Mucosa of descending colon (tissue), 3 donors: ENCODE results near the gene FGGY. TPM values are rescaled to one million over a fixed set of nuclear protein-coding genes. Genes with fewer than 3 reads are reported as not detected.

Experiments
- ATAC-seq: fragments of 200-7000 bp; cut with Tn5 transposase; one replicate; pipeline ENCODE4 v1.9.1; 2020; ENCODE audit warnings: mild to moderate bottlenecking, moderate library complexity
- DNase-seq, 3 donors: peaks; one replicate each; pipeline ENCODE4 v3.0.0-alpha.2; 2020
- H3K36me3 ChIP-seq: fragments of 200-600 bp; one replicate; pipeline ENCODE4 v1.8.0; 2021; ENCODE audit warnings: low read depth, mild to moderate bottlenecking
- H3K4me1 ChIP-seq: fragments of 200-600 bp; one replicate; pipeline ENCODE4 v1.8.0; 2021; ENCODE audit warnings: low read depth, mild to moderate bottlenecking
- H3K4me3 ChIP-seq: fragments of 200-600 bp; one replicate; pipeline ENCODE4 v1.8.0; 2021; ENCODE audit warnings: mild to moderate bottlenecking
- H3K9me3 ChIP-seq: fragments of 200-600 bp; one replicate; pipeline ENCODE4 v1.8.0; 2021; ENCODE audit warnings: mild to moderate bottlenecking
- intact Hi-C, 2 donors: fragments of 100-400 bp; cut with DNase I in 1 of 2; cut with micrococcal nuclease in 1 of 2; formaldehyde crosslinking; loops; one replicate each; pipeline versions ENCODE4 v1.11.0 to v1.11.1; 2022; cut with DNase I, micrococcal nuclease
- total RNA-seq, 3 donors: library from RNA; stranded (reverse); fragmentation: NEBNext Ultra II Directional in 2 of 3; extraction: Animal tissue kit (Norgen Biotek cat#: 25700) in 2 of 3; gene quantifications; one replicate each; pipeline versions ENCODE4 v1.2.1 to v1.2.4, GENCODE V29; 2021 to 2023
- TF ChIP-seq, protein P1 (sequence below): fragments of 200-600 bp; IDR thresholded peaks from one replicate; pipeline ENCODE4 v1.8.0; 2022; ENCODE audit warnings: antibody characterized with exemption, mild to moderate bottlenecking
- donor health status: DM: no; HTN: no; CAD: no; lungs with moderate emphysema.
- donor health status: DM: no; HTN: no; CAD: no.
- donor health status: DM: no; HTN: yes; CAD: no.

The FGGY gene
- total RNA-seq, 3 donors from 2014 or later = 25.2 to 38.3 (median 36.6) TPM

DNA sequence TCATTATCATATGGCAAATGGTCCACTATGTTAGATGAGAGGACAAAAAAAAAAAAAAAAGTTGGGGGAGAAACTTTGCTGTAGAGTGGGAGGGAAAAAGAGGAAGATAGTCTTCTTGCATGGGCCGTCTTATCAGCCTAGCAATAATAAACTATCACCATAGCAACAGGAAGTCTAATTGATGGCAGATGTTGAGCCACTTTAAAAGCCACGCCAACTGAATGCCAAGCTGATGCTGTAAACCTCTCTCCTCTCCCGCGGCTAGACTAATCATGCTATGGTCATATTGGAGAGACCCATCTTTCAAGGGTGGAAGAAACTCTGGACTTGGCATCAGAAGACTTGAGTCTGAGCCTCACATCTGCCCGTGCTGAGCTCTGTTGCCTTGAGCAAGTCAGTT lies 395.7 kb downstream of the FGGY start:
- Histone ChIP-seq H3K36me3 (no peaks in the 10 kb centered on the region), H3K4me3 (no peak overlapping the region), H3K4me1 (peaks cover 5% of the 10 kb centered on the region), H3K9me3 (no peaks in the 10 kb centered on the region)
- TF ChIP-seq, protein P1, sequence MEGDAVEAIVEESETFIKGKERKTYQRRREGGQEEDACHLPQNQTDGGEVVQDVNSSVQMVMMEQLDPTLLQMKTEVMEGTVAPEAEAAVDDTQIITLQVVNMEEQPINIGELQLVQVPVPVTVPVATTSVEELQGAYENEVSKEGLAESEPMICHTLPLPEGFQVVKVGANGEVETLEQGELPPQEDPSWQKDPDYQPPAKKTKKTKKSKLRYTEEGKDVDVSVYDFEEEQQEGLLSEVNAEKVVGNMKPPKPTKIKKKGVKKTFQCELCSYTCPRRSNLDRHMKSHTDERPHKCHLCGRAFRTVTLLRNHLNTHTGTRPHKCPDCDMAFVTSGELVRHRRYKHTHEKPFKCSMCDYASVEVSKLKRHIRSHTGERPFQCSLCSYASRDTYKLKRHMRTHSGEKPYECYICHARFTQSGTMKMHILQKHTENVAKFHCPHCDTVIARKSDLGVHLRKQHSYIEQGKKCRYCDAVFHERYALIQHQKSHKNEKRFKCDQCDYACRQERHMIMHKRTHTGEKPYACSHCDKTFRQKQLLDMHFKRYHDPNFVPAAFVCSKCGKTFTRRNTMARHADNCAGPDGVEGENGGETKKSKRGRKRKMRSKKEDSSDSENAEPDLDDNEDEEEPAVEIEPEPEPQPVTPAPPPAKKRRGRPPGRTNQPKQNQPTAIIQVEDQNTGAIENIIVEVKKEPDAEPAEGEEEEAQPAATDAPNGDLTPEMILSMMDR = no peak
- ATAC-seq (peak; percentile 72), DNase-seq (no peak)
- intact Hi-C loops = loop anchor here in 1 of 2 donors (10.0 kb wide), 1 partner anchor 908 kb away; the partner anchor contains the start of gene JUN

DNA sequence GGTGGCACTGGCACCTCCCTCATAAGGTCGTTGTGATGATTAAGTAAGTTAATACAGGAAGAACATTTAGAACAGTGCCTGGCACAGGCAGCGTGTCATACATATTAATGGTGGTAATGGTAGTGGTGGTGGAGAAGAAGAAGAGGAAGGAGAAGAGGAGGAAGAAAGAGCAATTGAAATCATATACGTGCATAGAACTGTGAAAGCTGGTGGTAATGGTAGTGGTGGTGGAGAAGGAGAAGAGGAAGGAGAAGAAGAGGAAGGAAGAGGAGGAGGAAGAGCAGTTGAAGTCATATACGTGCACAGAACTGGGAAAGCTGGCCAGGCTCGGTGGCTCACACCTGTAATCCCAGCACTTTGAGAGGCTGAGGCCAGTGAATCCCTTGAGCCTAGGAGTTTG lies 396.5 kb downstream of the FGGY start:
- Histone ChIP-seq H3K36me3 (no peaks in the 10 kb centered on the region), H3K4me3 (no peak overlapping the region), H3K9me3 (no peaks in the 10 kb centered on the region), H3K4me1 (peaks cover 5% of the 10 kb centered on the region)
- intact Hi-C loops = loop anchor here in 1 of 2 donors (10.0 kb wide), 1 partner anchor 909 kb away; the partner anchor contains the start of gene JUN
- TF ChIP-seq, protein P1 = no peak
- ATAC-seq = no peak
- DNase-seq = no peak

DNA sequence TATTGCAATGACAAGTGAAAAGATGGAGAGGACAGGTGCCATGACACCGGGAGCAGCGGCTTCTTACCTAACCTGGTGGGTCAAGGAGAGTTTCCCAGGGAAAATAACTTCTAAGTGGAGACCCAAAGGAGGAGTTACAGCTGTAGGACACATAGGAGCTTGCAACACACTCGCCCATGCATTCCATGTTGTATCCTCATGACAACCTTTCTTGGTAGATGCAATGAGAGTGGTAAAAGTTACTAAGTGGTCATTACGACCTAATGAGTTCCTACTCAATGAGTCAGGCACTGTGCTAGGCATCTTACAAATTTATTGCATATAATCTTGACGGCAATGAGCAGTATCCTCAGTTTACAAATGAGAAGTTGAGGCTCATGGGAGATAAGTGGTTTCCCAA lies 398.4 kb downstream of the FGGY start:
- intact Hi-C loops = loop anchor here in 1 of 2 donors (10.0 kb wide), 1 partner anchor 910 kb away; the partner anchor contains the start of gene JUN
- peaks cover 5% of the 10 kb centered on the region for H3K4me1 ChIP-seq
- no peak for ATAC-seq

DNA sequence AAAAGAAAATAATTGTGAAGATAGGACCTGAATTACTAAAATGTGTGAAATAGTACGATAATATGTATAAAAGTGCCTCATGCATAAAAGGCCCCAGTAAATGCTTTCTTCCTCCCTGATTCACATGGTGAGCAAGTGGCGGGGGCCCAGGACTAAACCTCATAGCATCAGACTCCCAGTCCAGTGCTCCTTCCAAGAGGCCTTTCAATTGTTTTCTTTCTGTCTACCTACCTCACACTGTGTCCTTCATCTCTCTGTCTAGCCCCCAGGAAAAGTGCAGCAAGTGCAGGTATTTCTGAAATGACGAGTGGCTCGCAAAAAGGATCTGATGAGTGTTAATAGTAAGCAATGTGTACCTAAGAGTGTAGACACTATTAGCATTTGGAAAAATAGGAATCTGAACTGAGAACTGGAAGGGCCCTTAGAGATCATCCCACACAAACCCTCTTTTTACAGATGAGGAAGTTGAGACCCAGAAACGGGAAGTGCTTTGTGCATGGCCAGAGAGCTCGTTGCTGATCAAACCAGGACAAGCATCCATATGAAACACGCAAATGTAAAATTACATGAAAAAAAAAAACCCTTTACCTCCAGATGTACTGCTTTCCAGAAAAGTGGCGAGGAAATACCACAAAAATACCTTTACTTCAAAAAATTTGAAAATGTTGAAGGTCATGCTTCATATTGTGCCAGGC lies 399.7 kb downstream of the FGGY start:
- DNase-seq (no peak), ATAC-seq (peak; percentile 44)
- Histone ChIP-seq H3K4me3 (no peak overlapping the region), H3K36me3 (no peaks in the 10 kb centered on the region), H3K4me1 (peaks cover 5% of the 10 kb centered on the region), H3K9me3 (no peaks in the 10 kb centered on the region)
- intact Hi-C loops = loop anchor here in 1 of 2 donors (10.0 kb wide), 1 partner anchor 912 kb away; the partner anchor contains the start of gene JUN
- TF ChIP-seq, protein P1 = no peak

More for the DNA sequence above, 398.4 kb downstream of the FGGY start:
- Histone ChIP-seq H3K36me3 (no peaks in the 10 kb centered on the region), H3K4me3 (no peak overlapping the region), H3K9me3 (no peaks in the 10 kb centered on the region)
- TF ChIP-seq, protein P1 = no peak
- DNase-seq = no peak

DNA sequence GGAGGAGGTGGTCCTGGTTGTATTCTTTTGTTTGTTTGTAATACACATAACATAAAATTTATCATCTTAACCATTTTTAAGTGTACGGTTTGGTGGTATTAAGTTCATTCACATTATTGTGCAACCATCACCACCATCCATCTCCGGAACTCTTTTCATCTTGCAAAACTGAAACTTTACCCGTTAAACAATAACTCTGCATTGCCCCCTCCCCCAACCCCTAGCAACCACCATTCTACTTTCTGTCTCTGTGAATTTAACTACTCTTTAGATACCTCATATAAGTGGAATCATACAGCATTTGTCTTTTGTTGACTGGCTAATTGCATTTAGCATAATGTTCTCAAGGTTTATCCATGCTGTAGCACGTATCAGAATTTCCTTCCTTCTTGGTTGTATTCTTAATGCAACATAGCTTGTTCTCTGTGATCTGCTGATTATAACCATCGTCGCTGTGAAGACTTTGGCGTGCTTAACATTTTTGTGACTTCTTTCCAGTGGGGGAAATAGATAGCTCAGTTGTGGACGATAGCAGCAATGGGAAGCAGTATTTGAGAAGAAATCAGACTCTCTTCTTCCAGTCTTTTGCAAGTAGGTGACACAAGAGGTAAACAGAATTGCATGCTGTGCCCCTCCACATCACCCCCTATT lies 400.4 kb downstream of the FGGY start:
- TF ChIP-seq, protein P1 = no peak
- intact Hi-C loops = loop anchor here in 1 of 2 donors (10.0 kb wide), 1 partner anchor 912 kb away; the partner anchor contains the start of gene JUN
- H3K4me3 ChIP-seq = no peak overlapping the region

More for the DNA sequence above, 400.4 kb downstream of the FGGY start:
- H3K36me3 ChIP-seq = no peaks in the 10 kb centered on the region
- no peak for DNase-seq
- no peak for ATAC-seq
- H3K4me1 ChIP-seq = peaks cover 5% of the 10 kb centered on the region
- no peaks in the 10 kb centered on the region for H3K9me3 ChIP-seq
